HG02588 (cell line): ENCODE data around the gene CCDC183.
A peak's percentile ranks its signal among the peaks of the same experiment; 100 is the strongest.
"Not testable (repeated sequence)": the region's sequence is repeated elsewhere in the genome, so short reads cannot be mapped to it uniquely, and the experiment has no call there.

Source experiments
- ATAC-seq: cut with Tn5 transposase; IDR thresholded peaks from one replicate; pipeline ENCODE4 v1.9.1; 2021; ENCODE audit warnings: mild to moderate bottlenecking, moderate library complexity; ENCODE audit not compliant: unreplicated experiment

Gene CCDC183

GRCh38 chr9:136799079-136799853 lies 3.1 kb downstream of the CCDC183 start:
- ATAC-seq: no peak

- ATAC-seq: peak; percentile 36
These were observed 3.9 kb downstream of the CCDC183 start for GRCh38 chr9:136799854-136800657.

- ATAC-seq: no peak
These were observed 6.2 kb downstream of the CCDC183 start for GRCh38 chr9:136802321-136802720.

GRCh38 chr9:136803009-136803550 lies 6.9 kb downstream of the CCDC183 start:
- ATAC-seq: not testable (repeated sequence)

DNA sequence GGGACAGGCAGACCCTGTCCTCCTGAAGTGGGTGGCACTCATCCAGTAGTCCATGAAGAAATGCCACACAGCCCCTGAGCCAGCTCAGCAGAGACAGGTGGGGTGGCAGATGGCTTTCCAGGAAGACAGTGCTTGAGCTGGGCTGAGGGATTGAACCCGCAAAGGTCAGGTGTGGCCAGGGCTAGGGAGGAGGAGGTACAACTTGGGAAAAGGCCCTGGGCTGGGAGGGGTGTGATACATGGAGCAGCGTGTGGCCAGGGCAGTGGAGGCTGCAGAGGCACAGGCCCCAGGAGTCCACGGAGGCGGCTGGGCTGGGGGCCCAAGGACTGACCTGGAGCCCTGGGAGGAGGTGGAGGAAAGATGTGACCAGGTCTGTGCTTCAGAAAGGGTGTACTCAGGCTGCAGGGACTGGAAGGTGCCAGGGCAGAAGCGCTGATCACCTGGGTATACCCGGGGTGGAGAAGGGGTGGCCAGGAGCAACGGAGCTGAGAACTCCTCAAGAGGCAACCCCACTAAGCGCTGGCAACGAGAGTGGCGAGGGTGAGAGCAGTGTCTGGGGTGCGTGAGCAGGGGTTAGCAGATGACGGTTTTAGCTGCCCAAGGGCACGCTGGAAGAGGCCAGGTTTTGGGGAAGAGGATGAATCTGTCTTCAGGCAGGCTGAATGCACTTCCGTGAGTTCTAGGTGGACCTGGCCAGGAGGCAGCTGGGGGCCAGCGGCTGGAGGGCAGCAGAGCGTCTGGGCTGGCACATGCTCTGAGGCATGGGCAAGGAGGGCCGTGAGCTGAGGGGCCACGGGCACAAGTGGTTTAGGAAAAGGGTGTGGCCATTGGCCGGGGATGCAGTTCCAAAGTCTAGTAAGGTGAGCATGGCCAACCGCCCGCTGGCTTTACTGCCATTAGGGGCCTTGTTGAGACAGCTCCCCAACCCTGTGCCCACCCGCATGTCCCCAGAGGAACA lies 7.7 kb downstream of the CCDC183 start:
- ATAC-seq: no peak

DNA sequence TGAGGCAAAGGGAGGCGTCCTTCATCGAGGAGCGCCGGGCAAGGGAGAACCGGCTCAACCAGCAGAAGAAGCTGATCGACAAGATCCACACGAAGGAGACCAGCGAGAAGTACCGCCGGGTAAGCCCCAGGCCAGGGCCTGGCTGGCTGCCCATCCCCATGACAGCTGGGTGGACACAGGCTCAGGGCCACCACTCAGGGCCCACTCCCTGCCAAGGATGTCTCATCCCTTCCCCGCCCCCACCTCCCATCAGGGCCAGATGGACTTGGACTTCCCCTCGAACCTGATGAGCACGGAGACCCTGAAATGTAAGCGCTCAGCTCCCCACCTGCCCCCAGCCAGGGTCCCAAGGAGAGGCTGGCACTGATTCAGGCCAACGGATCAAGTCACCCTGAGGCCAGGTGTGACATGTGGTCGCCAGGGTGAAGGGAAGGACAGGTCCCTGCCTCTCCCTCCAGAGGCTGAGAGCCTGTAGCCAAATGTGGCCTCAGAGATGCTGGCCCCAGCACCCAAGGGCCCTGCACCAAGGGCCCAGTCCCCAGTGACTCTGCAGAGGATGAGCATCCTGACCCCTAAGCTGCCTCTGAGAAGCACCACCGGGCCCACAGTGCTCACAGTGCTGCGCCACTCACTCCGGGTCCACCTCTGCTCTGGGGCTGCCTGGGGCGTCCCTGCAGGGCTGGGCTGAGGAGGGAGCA lies 8.5 kb downstream of the CCDC183 start:
- no peak for ATAC-seq

GRCh38 chr9:136805207-136805740 lies 9.1 kb downstream of the CCDC183 start:
- ATAC-seq: no peak

DNA sequence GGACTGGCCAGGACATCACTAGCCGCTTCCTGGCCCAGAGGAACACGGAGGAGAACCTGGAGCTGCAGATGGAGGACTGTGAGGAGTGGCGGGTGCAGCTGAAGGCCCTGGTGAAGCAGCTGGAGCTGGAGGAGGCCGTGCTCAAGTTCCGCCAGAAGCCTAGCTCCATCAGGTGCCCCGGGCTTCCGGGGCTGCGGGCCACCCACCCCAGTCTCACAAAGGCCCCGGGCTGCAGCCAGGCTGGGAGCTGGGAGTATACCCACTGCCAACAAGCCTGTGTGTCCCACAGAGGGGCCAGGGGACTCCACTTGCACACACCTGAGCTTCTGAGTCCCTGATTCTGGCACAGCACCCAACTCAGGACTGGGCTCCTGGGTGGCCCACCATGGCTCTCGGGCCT lies 9.9 kb downstream of the CCDC183 start:
- ATAC-seq: no peak

DNA sequence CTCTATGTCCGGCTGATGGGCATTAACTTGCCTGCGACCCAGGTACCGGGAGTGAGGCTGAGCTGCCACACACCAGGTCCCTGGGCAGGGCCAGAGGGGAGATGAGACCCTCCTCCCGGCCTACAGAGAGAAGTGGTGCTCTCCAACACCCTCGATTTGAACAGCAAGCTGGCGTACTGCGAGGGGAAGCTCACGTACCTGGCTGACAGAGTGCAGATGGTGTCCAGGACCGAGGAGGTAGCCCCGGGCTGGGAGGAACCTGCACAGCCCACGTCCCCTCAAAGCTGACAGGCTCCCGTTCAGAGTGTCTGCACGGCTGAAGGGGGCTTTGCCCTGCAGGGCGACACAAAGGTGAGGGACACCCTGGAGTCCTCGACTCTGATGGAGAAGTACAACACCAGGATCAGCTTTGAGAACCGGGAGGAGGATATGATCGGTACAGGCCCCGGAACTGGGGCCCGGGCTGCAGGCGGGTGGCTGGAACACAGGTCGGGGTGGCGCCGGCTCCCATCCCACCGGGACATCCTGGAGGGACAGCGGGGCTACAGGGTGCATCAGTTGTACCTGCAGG lies 10.6 kb downstream of the CCDC183 start:
- ATAC-seq: no peak

GRCh38 chr9:136807281-136808074 lies 11.3 kb downstream of the CCDC183 start, which contains the start of gene RABL6:
Gene RABL6 (plus strand): TSS chr9:136807948. CDS start chr9:136808197, 249 bp downstream.
- ATAC-seq: peak; percentile 71

- peak; percentile 33 for ATAC-seq
These were observed 12.1 kb downstream of the CCDC183 start for GRCh38 chr9:136808075-136808805.

GRCh38 chr9:136808806-136809158 lies 12.6 kb downstream of the CCDC183 start:
- ATAC-seq: no peak

DNA sequence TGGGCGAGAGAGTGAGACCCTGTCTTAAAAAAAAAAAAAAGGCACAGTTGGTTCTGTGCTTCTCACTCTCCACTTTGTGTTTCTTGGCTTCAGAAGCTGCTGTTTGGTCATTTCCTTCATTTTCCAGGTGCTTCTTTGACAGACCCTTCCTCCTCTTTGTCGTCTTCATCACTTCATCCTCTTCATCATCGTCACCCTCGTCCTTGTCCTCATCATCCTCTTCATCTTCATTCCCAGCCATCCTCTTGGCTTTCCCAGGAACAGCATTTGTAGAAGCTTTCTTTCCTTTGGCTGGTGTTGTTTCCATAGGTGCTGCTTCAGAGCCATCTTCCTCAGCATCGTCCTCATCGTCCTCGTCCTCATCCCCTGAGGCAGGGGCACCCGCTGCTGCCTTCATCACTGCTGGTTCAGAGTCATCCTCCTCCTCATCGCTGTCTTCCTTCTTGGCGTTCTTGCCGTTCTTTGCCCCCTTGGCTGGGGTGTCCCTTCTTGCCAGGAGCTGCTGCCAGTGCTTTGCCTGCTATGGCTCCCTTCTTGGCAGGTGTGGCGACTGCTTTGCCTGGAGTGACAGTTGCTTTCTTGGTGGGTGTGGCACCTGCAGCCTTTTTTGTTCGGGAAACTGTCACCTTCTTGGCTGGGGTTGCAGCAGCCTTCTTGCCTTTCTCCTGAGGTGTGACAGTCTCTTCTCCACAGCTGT lies 18.7 kb downstream of the CCDC183 start:
- no peak for ATAC-seq

GRCh38 chr9:136815422-136815782 lies 19.3 kb downstream of the CCDC183 start:
- ATAC-seq: no peak

GRCh38 chr9:136820971-136821825 lies 25.1 kb downstream of the CCDC183 start:
- ATAC-seq: no peak

- no peak for ATAC-seq
These were observed 25.8 kb downstream of the CCDC183 start for GRCh38 chr9:136821826-136822544.
